Peyer's patch (tissue), 4 donors: ENCODE results near the gene HCN2. TPM values are rescaled to one million over a fixed set of nuclear protein-coding genes. Genes with fewer than 3 reads are reported as not detected.
"Not testable (repeated sequence)": the region's sequence is repeated elsewhere in the genome, so short reads cannot be mapped to it uniquely, and the experiment has no call there.

ENCODE experiments used
- DNase-seq, 3 donors: peaks; one replicate each; pipeline ENCODE4 v3.0.0-alpha.2; 2017 to 2019
- H3K27ac ChIP-seq, 4 donors: fragments of 200-600 bp; sonication (generic); one replicate each; pipeline ENCODE4 v1.5.1; 2016 to 2019
- H3K27me3 ChIP-seq, 2 donors: fragments of 200-600 bp; sonication (generic); one replicate each; pipeline ENCODE4 v1.5.1; 2019
- H3K36me3 ChIP-seq, 3 donors: fragments of 200-600 bp; sonication (generic); one replicate each; pipeline ENCODE4 v1.5.1; 2016 to 2019
- H3K4me1 ChIP-seq, 4 donors: fragments of 200-600 bp; sonication (generic); one replicate each; pipeline ENCODE4 v1.5.1; 2016 to 2019
- H3K4me3 ChIP-seq, 4 donors: fragments of 200-600 bp; sonication (generic); 1 replicate in 3 of 4; 2 replicates in 1 of 4; pipeline ENCODE4 v1.5.1; 2016 to 2019; ENCODE audit warnings: mild to moderate bottlenecking in 1 of 4
- H3K9me3 ChIP-seq, 4 donors: fragments of 200-600 bp; sonication (generic); one replicate each; pipeline ENCODE4 v1.5.1; 2016 to 2019; ENCODE audit warnings: mild to moderate bottlenecking in 1 of 4
- CTCF ChIP-seq, 6 experiments: fragments of 450-650 bp in 4 of 6; fragments of 200-600 bp in 2 of 6; sonication (generic) in 1 of 6; IDR thresholded peaks; one replicate each; pipeline ENCODE4 v1.5.1; 2017 to 2019; ENCODE audit warnings: antibody characterized with exemption in 6 of 6, mild to moderate bottlenecking in 3 of 6, moderate library complexity in 1 of 6
- POLR2A ChIP-seq, 2 donors: fragments of 450-650 bp; IDR thresholded peaks; one replicate each; pipeline ENCODE4 v1.5.1; 2017; ENCODE audit warnings: antibody characterized with exemption in 2 of 2, mild to moderate bottlenecking in 2 of 2, moderate library complexity in 2 of 2
- total RNA-seq, 4 donors: library from RNA; depleted of rRNA; stranded (reverse); fragments of >200 nt; gene quantifications; one replicate each; pipeline ENCODE4 v1.1.0, GENCODE V29; 2016

HCN2 gene
- total RNA-seq, 4 donors from 2014 or later: not detected

- Histone ChIP-seq H3K27ac (no peak overlapping the region), H3K4me1 (no peaks in the 10 kb centered on the region), H3K4me3 (no peak overlapping the region), H3K36me3 (peaks cover 0 to 76% (median 0%) of the 10 kb centered on the region in 3 donors), H3K9me3 (no peaks in the 10 kb centered on the region), H3K27me3 (no peaks in the 10 kb centered on the region)
- DNase-seq: no peak
- TF ChIP-seq POLR2A (IDR thresholded peaks at IDR 0.05) (no peak), CTCF (IDR thresholded peaks at IDR 0.05) (no peak)
Observed at GRCh38 chr19:625257-625656, 35.6 kb downstream of the HCN2 start.

DNA sequence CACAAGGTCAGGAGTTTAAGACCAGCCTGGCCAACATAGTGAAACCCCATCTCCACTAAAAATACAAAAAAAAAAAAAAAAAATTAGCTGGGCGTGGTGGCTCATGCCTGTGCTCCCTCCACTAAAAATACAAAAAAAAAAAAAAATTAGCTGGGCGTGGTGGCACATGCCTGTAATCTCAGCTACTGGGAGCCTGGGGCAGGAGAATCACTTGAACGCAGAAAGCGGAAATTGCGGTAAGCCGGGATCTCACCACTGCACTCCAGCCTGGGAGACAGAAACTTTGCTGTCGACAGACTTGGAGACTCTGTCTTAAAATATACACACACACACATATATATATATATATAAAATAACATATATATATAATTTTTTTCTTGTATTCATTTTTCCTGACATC is 36.9 kb downstream of the HCN2 start:
- H3K27ac ChIP-seq, DNase-seq, H3K4me3 ChIP-seq, H3K4me1 ChIP-seq, H3K27me3 ChIP-seq, H3K9me3 ChIP-seq: not testable (repeated sequence)
- H3K36me3 ChIP-seq: peaks cover 0 to 70% (median 0%) of the 10 kb centered on the region in 3 donors

- no peak overlapping the region for H3K27ac ChIP-seq
- no peaks in the 10 kb centered on the region for H3K27me3 ChIP-seq
- DNase-seq: no peak
- H3K4me3 ChIP-seq: no peak overlapping the region
- H3K36me3 ChIP-seq: peaks cover 0 to 59% (median 0%) of the 10 kb centered on the region in 3 donors
- peaks cover 0 to 19% (median 5%) of the 10 kb centered on the region in 4 donors for H3K4me1 ChIP-seq
- no peaks in the 10 kb centered on the region for H3K9me3 ChIP-seq
- TF ChIP-seq POLR2A (IDR thresholded peaks at IDR 0.05) (no peak), CTCF (IDR thresholded peaks at IDR 0.05) (peak in 1 of 6 experiments; percentile 19)
Observed at GRCh38 chr19:628168-628567, 38.5 kb downstream of the HCN2 start.

- not testable (repeated sequence) for H3K4me3 ChIP-seq, H3K27ac ChIP-seq, DNase-seq, H3K27me3 ChIP-seq, H3K9me3 ChIP-seq
- Histone ChIP-seq H3K4me1 (peaks cover 0 to 26% (median 12%) of the 10 kb centered on the region in 4 donors), H3K36me3 (peaks cover 0 to 51% (median 0%) of the 10 kb centered on the region in 3 donors)
Observed at GRCh38 chr19:629515-629914, 39.8 kb downstream of the HCN2 start.

- Histone ChIP-seq H3K9me3 (no peaks in the 10 kb centered on the region), H3K36me3 (peaks cover 0 to 45% (median 0%) of the 10 kb centered on the region in 3 donors), H3K4me3 (no peak overlapping the region), H3K27ac (no peak overlapping the region), H3K27me3 (no peaks in the 10 kb centered on the region), H3K4me1 (peaks cover 0 to 26% (median 12%) of the 10 kb centered on the region in 4 donors)
- TF ChIP-seq POLR2A (IDR thresholded peaks at IDR 0.05) (no peak), CTCF (IDR thresholded peaks at IDR 0.05) (no peak)
- DNase-seq: no peak
Observed at GRCh38 chr19:629961-630714, 40.5 kb downstream of the HCN2 start.

DNA sequence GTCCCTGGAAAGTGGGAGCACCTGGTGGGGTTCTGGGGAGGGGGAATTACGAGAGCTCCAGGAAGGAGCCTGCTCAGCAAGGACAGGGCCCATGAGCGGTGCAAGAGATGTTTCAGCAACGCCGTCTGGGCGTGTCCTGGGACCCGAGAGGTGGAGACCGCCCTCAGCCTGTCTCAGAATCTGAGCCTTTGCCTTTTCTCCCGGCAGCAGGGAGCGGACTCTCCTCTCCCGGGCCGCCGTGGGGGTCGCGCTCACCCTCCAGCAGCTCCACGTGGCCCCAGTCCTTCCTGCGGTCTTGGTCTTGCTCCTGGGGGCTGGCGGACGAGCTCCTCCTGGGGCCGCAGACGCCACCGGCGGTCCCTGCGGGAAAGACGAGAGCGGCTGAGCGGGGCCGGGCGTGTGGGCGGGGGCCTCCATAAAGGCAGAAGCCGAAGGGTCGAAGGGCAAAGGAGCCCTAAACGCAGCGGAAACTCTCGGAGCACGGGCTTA is 42.9 kb downstream of the HCN2 start:
- no peaks in the 10 kb centered on the region for H3K27me3 ChIP-seq
- H3K27ac ChIP-seq: peak overlapping the region; percentile 63 to 86 (median 84)
- peak overlapping the region; percentile 54 to 99 (median 72) for H3K4me3 ChIP-seq
- no peaks in the 10 kb centered on the region for H3K9me3 ChIP-seq
- peak in 2 of 3 donors; percentile 81 to 83 for DNase-seq
- peaks cover 0 to 36% (median 0%) of the 10 kb centered on the region in 3 donors for H3K36me3 ChIP-seq
- H3K4me1 ChIP-seq: peaks cover 0 to 26% (median 12%) of the 10 kb centered on the region in 4 donors
- TF ChIP-seq POLR2A (IDR thresholded peaks at IDR 0.05) (no peak), CTCF (IDR thresholded peaks at IDR 0.05) (no peak)
